IPS-18c (cell line): ENCODE data around the gene ZHX3.

Source experiments
- H3K4me3 ChIP-seq: 2 replicates; pipeline ENCODE4 v1.7.0; 2013; ENCODE audit warnings: low read depth, mild to moderate bottlenecking, low read length, moderate library complexity; ENCODE audit not compliant: insufficient read depth
- H3K9me3 ChIP-seq: one replicate; pipeline ENCODE4 v1.6.1; 2013; ENCODE audit warnings: mild to moderate bottlenecking, low read length, moderate library complexity; ENCODE audit not compliant: control insufficient read depth, insufficient read depth

ZHX3 gene

DNA sequence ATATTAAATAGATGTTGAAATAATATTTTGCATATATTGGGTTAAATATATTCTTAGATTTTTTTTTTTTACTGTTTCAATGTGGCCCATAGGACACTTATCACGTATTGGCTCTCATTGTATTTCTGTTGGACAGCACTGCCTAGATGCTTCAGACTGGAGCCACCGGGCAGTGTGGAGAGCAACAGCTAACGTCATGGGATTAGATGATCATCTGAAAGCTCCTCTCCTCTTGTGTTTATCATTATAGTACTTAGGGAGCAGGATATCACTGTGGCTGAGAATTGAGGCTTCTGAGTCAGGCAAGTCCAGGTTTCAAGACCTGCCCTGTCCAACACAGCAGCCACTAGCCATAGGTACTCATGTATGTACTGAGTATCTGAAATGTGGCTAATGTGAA, 87.4 kb downstream of the ZHX3 start:
- no peak overlapping the region for H3K4me3 ChIP-seq
- no peaks in the 10 kb centered on the region for H3K9me3 ChIP-seq

DNA sequence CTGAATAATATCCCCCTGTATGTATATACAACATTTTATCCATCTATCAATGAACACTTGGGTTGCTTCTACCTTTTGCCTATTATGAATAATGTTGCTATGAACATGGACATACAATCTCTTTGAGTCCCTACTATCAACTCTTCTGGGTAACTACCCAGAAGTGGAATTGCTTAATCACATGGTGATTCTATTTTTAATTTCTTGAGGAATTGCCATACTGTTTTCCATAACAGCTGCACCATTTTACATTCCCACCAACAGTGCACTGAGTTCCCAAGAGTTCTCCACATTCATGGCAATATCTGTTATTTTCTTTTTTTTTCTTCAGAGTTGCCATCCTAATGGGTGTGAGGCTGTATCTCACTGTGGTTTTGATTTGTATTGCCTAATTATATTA, 88.3 kb downstream of the ZHX3 start:
- Histone ChIP-seq H3K4me3 (no peak overlapping the region), H3K9me3 (no peaks in the 10 kb centered on the region)

DNA sequence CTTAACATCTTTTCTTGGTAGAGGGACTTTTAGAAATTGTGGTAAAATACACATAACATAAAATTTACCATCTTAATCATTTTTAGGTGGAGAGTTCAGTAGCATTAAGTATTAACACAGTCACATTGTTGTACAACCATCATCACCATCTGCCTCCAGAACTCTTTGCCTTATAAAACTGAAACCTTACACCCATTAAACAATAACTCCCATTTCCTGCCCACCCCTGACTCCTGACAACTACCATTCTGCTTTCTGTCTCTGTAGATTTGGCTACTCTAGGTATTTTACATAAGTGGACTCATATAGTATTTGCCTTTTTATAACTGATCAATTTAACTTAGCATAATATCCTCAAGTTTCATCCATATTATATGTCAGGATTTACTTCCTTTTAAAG, 88.7 kb downstream of the ZHX3 start:
- H3K9me3 ChIP-seq = no peaks in the 10 kb centered on the region
- no peak overlapping the region for H3K4me3 ChIP-seq

DNA sequence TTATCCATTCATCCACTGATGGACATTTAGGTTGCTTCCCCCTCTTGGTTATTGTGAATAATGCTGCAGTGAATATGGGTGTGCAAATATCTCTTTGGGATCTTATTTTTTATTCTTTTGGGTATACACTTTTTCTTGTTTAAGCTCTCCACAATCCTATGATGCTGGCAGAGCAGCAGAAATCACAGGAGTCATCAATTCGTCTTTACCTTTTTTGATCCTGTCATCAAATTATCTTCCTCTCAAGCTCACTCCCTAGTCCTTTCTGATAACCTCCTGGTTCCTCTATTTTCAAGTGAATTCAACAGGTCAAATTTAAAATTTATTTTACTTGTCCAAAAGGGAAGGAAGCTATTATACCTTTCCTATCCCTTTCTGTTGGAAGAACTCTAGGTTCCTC, 91.1 kb downstream of the ZHX3 start:
- Histone ChIP-seq H3K4me3 (no peak overlapping the region), H3K9me3 (no peaks in the 10 kb centered on the region)

DNA sequence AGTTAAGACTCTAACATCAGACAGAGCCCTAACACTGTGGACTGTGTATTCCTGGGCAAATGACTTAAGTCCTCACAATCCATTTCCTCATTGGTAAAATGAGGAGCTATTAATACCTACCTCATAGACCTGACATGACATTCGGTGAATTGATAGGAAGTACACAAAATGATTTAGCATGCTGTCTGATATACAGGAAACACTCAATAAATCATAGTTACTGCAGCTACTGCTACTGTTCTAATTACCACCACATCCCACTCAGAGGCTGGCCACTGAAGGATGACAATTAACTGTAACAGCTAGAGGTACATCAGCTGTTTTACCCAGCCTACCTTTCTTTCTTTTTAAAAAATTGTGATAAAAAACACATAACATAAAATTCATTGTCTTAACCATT, 92.4 kb downstream of the ZHX3 start:
- Histone ChIP-seq H3K9me3 (no peaks in the 10 kb centered on the region), H3K4me3 (no peak overlapping the region)

DNA sequence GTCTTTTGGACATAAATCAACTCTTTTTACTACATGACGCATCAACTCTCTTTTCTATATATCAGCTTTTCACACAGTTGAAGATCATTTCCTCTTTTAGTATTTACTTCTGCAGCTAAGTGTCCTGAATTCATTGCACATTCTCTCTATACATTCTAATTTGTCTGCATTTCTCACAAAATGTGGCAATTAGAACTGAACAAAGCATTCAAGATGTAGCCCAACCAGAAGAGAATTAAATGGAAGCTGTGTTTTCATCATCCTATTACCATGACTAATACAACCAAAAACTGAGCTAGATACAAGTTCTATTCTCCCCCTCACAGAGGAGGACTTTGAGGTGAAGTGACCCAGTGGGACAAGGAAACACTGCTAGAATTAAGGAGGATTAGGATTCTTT, 93.2 kb downstream of the ZHX3 start:
- Histone ChIP-seq H3K9me3 (no peaks in the 10 kb centered on the region), H3K4me3 (no peak overlapping the region)

DNA sequence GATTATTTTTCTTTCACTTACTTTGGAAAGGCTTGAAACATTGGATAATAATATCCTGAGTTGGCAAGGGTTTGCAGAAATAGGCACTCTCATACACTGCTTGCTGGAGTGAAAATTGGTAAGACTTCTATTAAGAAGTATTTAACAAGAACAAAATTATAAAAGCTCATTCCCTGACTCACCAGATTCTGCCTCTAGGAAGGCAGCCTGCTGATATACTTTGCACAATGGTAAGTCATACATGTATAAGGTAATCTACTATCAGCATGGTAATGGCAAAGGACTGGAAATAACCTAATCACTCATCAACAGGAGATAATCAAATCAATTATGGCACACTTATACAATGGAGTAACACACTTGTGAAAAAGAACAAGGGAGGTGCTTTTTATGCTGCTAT, 94.4 kb downstream of the ZHX3 start:
- Histone ChIP-seq H3K9me3 (no peaks in the 10 kb centered on the region), H3K4me3 (no peak overlapping the region)

DNA sequence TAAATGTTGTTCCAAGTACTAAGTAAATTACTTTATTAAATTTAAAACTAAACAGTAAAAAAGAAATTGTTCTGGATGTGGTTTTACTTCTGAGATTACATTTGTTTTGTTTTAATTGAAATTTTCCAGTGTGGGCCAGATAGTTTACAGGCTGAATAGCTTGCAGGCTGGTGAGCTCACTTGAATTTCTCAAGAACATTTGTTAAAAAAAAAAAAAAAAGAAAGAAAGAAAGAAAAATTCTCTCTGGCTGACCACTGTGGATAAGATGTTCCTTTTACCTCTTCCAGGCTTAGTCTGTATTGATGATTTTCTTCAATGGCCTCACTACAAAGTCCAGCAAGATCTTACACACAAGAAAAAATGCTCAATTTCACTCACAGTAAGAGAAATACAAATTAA, 94.8 kb downstream of the ZHX3 start:
- no peaks in the 10 kb centered on the region for H3K9me3 ChIP-seq
- no peak overlapping the region for H3K4me3 ChIP-seq

DNA sequence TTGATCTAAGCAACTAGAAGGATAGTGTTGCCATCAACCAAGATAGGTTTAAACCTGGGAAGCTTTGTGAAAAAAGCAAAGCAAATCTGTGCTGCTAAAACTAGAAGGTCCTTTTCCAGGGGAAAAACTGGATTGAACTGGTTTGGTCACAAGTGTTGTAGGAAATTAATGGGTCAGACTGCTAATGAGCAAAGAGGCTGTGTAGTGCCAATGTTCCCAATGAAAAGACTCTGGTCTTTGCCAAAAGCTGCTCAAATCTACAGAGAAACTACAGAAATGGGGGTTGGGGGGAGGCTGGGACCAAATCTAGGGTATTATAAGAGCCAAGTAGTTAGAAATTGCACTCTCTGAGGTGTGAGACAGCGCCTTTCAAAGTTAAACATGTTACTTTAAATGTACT, 95.2 kb downstream of the ZHX3 start:
- Histone ChIP-seq H3K9me3 (no peaks in the 10 kb centered on the region), H3K4me3 (no peak overlapping the region)

DNA sequence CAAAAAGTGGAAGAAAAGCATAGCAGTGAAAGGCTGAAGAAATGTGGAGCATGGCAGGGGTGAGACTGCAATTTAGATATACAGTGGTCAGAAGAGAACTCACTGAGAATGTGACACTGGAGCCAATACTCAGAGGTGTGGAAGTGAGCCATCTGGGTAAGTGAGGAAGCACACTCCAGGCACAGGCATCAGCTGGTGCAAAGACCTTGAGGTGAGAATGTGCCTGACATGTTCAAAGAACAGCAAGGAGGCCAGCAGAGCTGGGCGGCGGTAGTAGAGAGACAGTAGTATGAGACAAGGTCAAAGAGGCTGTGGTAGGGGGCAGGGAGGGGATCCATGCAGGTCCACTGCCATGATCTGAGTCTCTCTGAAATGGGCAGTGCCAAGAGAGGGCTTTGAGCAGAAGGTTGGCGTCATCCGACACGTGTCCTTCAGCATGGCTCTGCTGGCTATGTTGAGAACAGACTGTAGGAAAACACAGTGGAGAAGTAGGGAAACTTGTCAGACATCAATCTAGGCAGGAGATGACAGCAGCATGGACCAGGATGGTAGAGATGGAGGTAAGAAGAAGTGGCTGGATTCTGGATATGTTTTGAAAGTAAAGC, 95.8 kb downstream of the ZHX3 start:
- Histone ChIP-seq H3K4me3 (no peak overlapping the region), H3K9me3 (no peaks in the 10 kb centered on the region)

DNA sequence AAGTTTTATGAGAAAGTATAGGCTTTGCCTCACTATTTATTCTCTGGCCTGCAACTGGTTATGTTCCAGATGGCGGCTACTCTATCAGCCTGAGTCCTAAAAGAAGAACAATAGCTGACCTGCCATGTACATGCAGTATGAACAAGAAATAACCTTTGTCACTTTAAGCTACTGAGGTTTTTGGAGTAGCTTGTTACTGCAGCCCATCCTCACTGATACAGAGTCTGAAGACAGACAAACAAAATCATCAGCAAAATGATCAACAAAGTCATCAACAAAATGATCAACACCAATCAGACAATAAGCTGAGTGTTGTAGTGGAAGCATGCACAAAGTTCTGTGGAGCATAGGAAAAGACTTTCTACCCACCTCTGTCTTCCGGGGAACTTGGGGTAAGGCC, 97.7 kb downstream of the ZHX3 start:
- no peaks in the 10 kb centered on the region for H3K9me3 ChIP-seq

DNA sequence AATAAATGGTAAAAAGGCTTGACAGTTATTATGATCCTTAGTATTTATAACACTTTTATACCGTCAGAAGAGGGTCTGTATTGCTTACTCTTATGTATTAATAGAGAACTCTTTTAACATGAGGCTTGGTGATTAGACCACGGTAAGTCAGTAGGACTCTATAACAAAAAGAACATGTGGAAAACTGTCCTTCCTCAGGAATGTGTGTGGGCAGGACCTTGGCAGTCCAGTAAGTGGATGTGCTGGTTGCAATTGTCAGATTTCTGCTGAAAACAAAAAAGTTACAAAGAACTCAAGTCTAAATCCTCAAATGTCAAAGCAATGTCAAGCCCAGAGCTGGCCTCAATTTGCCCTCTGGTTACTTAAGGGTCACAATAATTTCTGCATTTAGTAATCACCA, 99.1 kb downstream of the ZHX3 start:
- Histone ChIP-seq H3K4me3 (no peak overlapping the region), H3K9me3 (no peaks in the 10 kb centered on the region)

More for the DNA sequence above, 97.7 kb downstream of the ZHX3 start:
- no peak overlapping the region for H3K4me3 ChIP-seq

DNA sequence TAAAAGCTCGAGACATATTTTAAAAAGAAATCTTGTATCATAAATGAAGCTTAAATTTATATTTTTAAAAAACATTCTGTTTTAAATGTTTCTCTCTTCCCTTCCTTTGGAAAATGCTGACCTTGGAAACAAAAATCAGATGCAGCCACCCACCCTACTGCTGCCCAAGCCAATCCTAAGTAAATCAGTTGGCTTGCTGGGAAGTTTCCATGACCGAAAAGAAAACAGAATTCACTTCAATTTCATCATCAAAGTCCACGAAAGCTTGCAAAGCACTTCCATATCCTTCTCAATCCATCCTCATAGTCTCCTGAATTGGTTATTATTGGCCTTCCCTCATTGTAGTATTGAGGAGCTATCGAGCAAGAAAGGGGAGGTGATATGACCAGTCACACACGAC, 100.1 kb downstream of the ZHX3 start:
- H3K9me3 ChIP-seq = no peaks in the 10 kb centered on the region
- no peak overlapping the region for H3K4me3 ChIP-seq

DNA sequence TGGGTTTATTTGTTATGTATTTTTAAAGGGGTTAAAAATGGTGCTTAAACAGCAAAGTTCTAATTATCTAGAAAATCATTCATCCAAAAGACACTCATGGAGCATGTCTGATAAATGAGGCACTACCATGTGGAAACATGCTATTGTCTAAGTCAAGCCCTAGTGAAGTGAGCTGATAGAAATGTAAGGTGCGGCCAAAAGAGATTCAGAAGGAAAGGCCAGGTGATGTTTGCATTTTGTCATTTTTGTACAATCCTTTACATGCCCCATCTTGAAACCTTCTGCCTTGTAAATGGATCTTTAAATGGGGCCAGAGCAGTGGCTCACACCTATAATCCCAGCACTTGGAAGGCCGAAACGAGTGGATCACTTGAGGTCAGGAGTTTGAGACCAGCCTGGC, 102.9 kb downstream of the ZHX3 start:
- Histone ChIP-seq H3K4me3 (no peak overlapping the region), H3K9me3 (no peaks in the 10 kb centered on the region)

DNA sequence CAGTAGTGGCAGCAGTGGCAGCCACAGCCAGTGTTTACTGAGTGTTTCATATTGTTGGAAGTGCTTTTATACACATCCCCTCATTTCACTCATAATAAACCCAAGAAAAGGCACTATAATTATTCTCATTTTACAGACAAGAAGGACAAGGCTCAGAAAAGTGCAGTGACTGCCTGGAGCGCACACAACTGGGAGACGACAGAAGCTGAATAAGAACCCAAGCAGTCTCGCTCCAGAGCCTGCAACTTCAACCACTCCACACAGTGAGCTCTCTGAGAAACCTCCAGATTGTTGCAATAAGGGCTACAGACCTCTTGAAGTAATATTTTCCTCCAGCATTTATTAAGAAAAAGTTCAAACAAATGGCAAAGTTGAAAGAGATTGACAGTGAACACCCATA, 103.3 kb downstream of the ZHX3 start:
- no peaks in the 10 kb centered on the region for H3K9me3 ChIP-seq
- no peak overlapping the region for H3K4me3 ChIP-seq

DNA sequence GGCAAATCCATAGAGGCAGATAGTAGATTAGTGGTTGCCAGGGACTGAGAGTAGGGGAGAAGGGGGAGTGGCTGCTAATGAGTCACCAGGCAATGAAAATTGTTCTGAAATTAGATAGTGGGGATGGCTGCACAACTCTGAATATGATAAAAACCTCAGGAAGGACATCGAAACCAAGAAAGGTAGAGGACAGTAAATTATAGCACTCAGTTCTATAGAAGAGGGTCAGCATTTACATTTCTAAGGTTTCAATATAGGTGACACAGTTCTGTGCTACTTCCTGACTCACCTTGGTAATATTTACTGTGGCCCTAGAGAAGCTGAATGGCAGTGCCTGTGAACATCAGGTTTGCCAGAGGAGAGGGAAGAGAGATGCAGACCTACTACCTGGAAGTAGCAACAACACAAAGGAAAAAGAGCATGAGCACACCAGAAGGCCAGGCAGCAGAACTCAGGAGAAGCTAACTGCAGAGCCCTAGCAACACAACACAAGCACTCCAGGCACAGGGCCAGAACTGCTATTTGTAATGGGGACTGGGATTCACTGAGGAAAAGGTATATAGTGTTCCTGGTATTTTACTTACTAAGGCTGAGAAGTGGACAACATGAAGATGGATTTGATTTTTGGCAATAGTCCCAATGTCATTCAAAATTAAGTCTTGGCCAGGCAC, 104.2 kb downstream of the ZHX3 start:
- Histone ChIP-seq H3K9me3 (no peaks in the 10 kb centered on the region), H3K4me3 (no peak overlapping the region)

DNA sequence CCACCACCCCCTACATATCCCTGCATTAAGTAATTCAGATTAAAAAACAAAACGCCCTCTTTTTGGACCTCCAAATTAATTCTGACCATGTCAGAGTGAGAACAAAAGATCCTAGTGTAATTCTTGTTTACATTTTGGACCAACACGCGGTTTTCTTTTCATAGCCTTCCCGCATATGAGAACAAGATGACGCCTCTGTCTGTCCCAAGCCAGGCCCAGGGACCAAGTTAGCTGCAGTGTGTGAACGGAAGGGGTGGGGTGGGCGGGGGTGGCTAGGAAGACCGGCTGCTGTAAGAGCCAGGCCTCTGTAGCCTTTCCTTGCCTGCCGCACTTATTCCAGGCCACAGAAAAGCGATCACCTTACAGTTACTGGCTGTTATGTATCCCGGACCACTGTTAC, 112.2 kb downstream of the ZHX3 start:
- Histone ChIP-seq H3K9me3 (no peaks in the 10 kb centered on the region), H3K4me3 (no peak overlapping the region)

DNA sequence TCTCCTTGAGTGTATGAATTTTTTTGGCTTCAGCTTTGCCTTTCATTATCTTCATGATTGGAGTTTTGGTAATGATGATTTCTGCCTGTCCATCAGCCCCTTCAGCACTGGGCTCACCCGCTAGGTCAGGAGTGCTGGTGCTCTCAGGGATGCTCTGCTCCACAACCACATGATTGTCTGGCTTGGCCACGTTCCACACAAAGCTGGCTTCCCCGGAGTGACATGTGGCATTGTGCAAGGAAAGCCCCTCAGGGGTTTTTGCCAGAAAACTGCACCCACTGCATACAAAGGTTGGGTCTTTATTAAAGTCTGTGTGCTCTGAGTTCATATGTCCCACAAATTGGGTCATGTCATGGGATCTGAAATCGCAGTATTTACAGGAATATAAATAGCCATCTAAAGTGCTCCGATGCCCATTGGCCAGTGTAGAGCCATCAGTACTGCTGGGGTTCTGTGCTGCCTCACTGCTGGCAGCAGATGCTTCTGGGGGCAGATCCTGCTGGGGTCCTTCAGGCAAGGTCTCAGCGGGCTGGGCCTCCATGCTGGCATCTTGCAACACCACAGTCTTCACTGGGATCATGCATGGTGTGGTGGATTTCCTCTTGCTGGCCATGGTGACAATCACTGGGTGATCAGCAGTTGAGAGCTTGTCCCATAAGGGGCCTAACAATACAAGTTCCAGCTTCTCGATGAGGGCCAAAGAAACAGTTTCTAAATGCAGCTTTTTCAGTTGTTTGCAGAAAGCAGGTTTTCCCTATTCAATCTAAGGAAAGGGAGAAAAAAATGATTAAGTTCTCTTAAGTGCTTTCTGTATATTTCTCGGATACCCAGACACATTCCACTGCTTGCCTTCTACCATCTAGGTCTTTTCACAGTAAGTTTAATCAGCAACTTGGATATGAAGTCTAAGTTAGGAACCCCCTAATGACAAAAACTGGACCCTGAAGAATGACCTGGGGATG, 112.9 kb downstream of the ZHX3 start:
- no peaks in the 10 kb centered on the region for H3K9me3 ChIP-seq
- no peak overlapping the region for H3K4me3 ChIP-seq
